ENCODE data around the gene MED29. TPM values are rescaled to one million over a fixed set of nuclear protein-coding genes. Genes with fewer than 3 reads are reported as not detected.
A peak's percentile ranks its signal among the peaks of the same experiment; 100 is the strongest.
"Not testable (repeated sequence)": the region's sequence is repeated elsewhere in the genome, so short reads cannot be mapped to it uniquely, and the experiment has no call there.

MED29 gene
- total and polyA plus RNA-seq, 3 donors from 2014 or later = 38.9 to 53.5 (median 46.1) TPM

DNA sequence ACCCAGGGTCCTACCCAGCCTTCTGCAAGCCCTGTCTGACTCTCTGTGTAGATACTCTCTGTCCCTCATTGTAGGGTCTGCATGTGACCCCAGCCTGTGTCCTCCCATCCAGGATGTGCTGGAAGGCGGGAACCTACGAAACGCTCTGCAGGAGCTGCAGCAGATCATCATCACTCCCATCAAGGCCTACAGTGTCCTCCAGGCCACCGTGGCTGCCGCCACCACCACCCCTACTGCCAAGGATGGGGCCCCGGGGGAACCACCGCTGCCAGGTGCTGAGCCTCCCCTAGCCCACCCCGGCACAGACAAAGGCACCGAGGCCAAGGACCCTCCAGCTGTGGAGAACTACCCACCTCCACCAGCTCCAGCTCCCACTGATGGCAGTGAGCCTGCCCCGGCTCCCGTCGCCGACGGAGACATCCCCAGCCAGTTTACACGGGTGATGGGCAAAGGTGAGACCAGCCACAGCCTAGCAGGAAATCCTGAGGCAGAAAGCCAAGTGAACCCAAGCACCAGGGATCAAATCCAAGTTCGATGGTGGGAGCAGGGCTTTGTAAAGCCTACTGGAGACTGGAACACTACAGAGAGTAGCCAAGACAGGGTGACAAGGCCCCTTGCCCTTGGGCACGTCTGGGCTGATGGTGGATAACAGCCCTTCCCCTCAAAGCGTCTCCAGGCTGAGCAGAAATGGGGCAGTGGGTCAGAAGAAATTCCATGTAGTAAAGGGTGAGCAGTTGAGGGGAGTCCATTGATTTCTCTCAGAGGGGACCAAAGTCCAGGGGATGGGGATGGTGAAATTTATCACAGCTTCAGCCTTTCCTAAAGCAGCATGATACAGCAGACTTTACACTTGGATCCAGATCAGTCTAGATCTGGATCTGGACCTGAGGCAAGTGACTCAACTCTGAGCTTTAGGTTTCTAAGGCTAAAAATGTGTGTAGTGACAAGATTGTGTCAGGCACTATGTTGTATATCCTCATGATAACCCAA, 13.5 kb upstream of the MED29 start:
- no peaks in the 10 kb centered on the region for H3K9me3 ChIP-seq
- peaks cover 7% of the 10 kb centered on the region for H3K4me1 ChIP-seq
- DNase-seq = no peak
- H3K27ac ChIP-seq = no peak overlapping the region
- intact Hi-C loops (cut with DNase I; ENCODE audit: low total_unique reads) = no loop called here
- H3K36me3 ChIP-seq (ENCODE audit: low read depth, missing control alignments) = peaks cover 9% of the 10 kb centered on the region
- 78 to 87% methylated on average over 12 to 18 of the region's 18 CpGs for WGBS, 2 donors
- TF ChIP-seq POLR2A (IDR thresholded peaks at IDR 0.05) = no peak
- TF ChIP-seq, protein P1, sequence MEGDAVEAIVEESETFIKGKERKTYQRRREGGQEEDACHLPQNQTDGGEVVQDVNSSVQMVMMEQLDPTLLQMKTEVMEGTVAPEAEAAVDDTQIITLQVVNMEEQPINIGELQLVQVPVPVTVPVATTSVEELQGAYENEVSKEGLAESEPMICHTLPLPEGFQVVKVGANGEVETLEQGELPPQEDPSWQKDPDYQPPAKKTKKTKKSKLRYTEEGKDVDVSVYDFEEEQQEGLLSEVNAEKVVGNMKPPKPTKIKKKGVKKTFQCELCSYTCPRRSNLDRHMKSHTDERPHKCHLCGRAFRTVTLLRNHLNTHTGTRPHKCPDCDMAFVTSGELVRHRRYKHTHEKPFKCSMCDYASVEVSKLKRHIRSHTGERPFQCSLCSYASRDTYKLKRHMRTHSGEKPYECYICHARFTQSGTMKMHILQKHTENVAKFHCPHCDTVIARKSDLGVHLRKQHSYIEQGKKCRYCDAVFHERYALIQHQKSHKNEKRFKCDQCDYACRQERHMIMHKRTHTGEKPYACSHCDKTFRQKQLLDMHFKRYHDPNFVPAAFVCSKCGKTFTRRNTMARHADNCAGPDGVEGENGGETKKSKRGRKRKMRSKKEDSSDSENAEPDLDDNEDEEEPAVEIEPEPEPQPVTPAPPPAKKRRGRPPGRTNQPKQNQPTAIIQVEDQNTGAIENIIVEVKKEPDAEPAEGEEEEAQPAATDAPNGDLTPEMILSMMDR (IDR thresholded peaks at IDR 0.05) = no peak
- H3K4me3 ChIP-seq = no peak overlapping the region
- H3K27me3 ChIP-seq = no peaks in the 10 kb centered on the region

DNA sequence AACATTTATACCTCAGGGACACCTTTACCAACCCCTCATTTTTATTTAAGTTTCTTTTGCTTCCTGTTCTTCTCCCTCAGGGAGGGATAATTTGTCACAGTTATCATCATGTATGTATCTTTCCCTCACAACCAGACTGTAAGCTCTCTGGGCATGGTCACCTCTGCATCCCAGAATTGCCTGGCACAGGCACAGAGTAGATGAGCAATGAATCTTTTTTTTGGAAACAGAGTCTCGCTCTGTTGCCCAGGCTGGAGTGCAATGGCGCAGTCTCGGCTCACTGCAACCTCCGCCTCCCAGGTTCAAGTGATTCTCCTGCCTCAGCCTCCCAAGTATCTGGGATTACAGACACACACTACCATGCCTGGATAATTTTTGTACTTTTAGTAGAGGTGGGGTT, 11.8 kb upstream of the MED29 start:
- H3K27ac ChIP-seq; H3K27me3 ChIP-seq; intact Hi-C loops (cut with DNase I; ENCODE audit: low total_unique reads); H3K4me3 ChIP-seq; DNase-seq; H3K4me1 ChIP-seq; H3K9me3 ChIP-seq; H3K36me3 ChIP-seq (ENCODE audit: low read depth, missing control alignments): not testable (repeated sequence)
- WGBS, 2 donors = 94 to 100% methylated on average over 4 of the region's 4 CpGs

DNA sequence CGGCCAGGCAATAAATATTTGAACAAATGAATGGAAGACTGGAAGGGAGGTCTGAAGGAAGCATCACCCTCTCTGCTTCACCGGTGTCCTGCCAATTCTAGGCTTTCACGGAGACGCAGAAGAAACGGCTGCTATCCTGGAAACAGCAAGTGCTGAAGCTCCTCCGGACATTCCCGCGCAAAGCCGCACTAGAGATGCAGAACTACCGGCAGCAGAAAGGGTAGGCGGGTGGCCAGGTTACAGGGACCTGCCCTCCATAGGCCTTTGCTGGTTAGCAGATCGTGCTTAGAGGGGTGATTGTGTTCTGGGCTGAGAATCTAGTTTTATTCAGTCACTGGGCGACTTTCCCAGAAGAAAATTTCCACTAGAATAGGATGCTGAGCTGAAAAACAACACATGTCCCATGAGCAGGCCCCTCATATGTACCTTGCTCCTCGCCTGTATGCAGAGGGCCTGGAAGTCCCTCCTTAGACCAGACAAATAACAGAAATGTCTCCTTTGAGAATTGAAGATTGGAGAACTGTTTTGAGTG, 11.2 kb upstream of the MED29 start:
- no peaks in the 10 kb centered on the region for H3K9me3 ChIP-seq
- intact Hi-C loops (cut with DNase I; ENCODE audit: low total_unique reads) = no loop called here
- H3K27me3 ChIP-seq = no peaks in the 10 kb centered on the region
- WGBS, 2 donors = 75 to 84% methylated on average over 14 of the region's 14 CpGs
- H3K4me3 ChIP-seq = no peak overlapping the region
- DNase-seq = no peak
- H3K27ac ChIP-seq = peak overlapping the region in 1 of 2 donors; percentile 51
- H3K36me3 ChIP-seq (ENCODE audit: low read depth, missing control alignments) = peaks cover 9% of the 10 kb centered on the region
- no peaks in the 10 kb centered on the region for H3K4me1 ChIP-seq
- TF ChIP-seq POLR2A (IDR thresholded peaks at IDR 0.05) = no peak
- TF ChIP-seq, protein P1 (IDR thresholded peaks at IDR 0.05) = no peak

DNA sequence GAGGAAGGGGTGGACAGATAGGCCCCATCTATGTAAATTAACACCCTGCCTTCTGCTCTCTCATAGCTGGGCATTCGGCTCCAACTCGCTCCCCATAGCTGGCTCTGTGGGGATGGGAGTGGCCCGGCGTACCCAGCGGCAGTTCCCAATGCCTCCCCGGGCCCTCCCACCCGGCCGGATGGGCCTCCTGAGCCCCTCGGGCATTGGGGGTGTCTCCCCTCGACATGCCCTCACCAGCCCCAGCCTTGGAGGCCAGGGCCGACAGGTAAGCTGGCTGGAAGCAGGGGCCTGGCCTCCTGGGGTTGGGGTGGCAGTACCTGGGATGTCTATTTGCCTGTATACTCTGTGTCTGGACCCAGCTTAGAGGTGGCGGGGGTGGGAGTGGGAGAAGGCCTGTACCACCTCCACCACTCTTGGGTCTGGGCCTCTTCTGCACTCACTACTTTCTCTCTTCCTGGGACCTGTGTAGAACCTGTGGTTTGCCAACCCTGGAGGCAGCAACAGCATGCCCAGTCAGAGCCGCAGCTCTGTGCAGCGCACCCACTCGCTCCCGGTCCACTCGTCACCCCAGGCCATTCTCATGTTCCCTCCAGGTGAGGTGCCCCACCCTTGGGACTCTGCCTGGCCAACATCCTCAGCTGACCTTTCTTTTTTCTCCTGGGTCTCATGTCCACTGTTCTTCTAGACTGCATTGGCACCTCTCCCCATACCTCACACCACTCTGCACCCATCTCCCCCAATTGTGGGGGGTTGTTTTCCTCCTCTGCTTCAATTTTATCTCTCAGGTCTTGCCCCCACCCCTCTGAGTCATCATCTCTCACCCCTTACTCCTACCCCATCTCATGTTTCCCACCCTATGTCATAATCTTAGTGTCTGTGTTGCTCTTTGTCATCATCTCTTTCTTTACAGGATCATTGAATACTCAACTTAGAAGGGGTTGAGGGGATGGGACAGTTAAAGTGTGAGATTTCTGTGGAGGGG, 10.4 kb upstream of the MED29 start:
- Histone ChIP-seq H3K36me3 (ENCODE audit: low read depth, missing control alignments) (peaks cover 9% of the 10 kb centered on the region), H3K4me1 (no peaks in the 10 kb centered on the region), H3K27me3 (no peaks in the 10 kb centered on the region), H3K4me3 (no peak overlapping the region), H3K9me3 (no peaks in the 10 kb centered on the region), H3K27ac (peak overlapping the region; percentile 39 to 51)
- TF ChIP-seq, protein P1 (IDR thresholded peaks at IDR 0.05) = no peak
- no peak for TF ChIP-seq POLR2A (IDR thresholded peaks at IDR 0.05)
- 93 to 97% methylated on average over 7 to 17 of the region's 17 CpGs for WGBS, 2 donors
- DNase-seq = no peak
- intact Hi-C loops (cut with DNase I; ENCODE audit: low total_unique reads) = no loop called here

Measured in testis (tissue), 3 donors.